ENCODE results near the gene NGRN. TPM values are rescaled to one million over a fixed set of nuclear protein-coding genes. Genes with fewer than 3 reads are reported as not detected.

The NGRN gene
- polyA plus RNA-seq, 1 donor from 2014 or later: 466 TPM

GRCh38 chr15:90266485-90266884, 1.0 kb downstream of the NGRN start:
- H3K4me3 ChIP-seq (ENCODE audit: low read length): peak overlapping the region; percentile 78
- peak overlapping the region; percentile 74 for H2AFZ ChIP-seq (ENCODE audit: low read depth, low read length)
- H3K9ac ChIP-seq (ENCODE audit: low read length): peak overlapping the region; percentile 92
- H3K9me3 ChIP-seq (ENCODE audit: low read length): no peaks in the 10 kb centered on the region
- H3F3A ChIP-seq (ENCODE audit: insufficient read depth, low read length, poor library complexity, severe bottlenecking): peaks cover 3% of the 10 kb centered on the region
- TF ChIP-seq TAF1 (IDR thresholded peaks at IDR 0.05; ENCODE audit: low read depth) (no peak), EZH2 (IDR thresholded peaks at IDR 0.05; ENCODE audit: borderline replicate concordance, insufficient read depth, low read length, poor library complexity, severe bottlenecking) (no peak), REST (IDR thresholded peaks at IDR 0.05; ENCODE audit: borderline replicate concordance) (no peak)
- peaks cover 49% of the 10 kb centered on the region for H3K79me2 ChIP-seq (replicated peaks; ENCODE audit: insufficient read depth, low read length)
- H3K4me2 ChIP-seq (ENCODE audit: low read length): peak overlapping the region; percentile 88
- no peaks in the 10 kb centered on the region for H3K9me2 ChIP-seq (ENCODE audit: insufficient read depth, low read length)
- H3K27ac ChIP-seq (ENCODE audit: low read length): peak overlapping the region; percentile 94
- H3K27me3 ChIP-seq (ENCODE audit: insufficient read depth, low read depth, low read length): no peaks in the 10 kb centered on the region
- H4K20me1 ChIP-seq (ENCODE audit: insufficient read depth): peaks cover 4% of the 10 kb centered on the region
- H3K36me3 ChIP-seq (ENCODE audit: insufficient read depth, low read length): no peaks in the 10 kb centered on the region

- Histone ChIP-seq H2AFZ (ENCODE audit: low read depth, low read length) (no peak overlapping the region), H3K36me3 (ENCODE audit: insufficient read depth, low read length) (no peaks in the 10 kb centered on the region), H3K27me3 (ENCODE audit: insufficient read depth, low read depth, low read length) (no peaks in the 10 kb centered on the region), H4K20me1 (ENCODE audit: insufficient read depth) (peaks cover 4% of the 10 kb centered on the region), H3K4me3 (ENCODE audit: low read length) (peak overlapping the region; percentile 78), H3K9me2 (ENCODE audit: insufficient read depth, low read length) (no peaks in the 10 kb centered on the region), H3K27ac (ENCODE audit: low read length) (peak overlapping the region; percentile 3), H3K9me3 (ENCODE audit: low read length) (no peaks in the 10 kb centered on the region), H3K9ac (ENCODE audit: low read length) (no peak overlapping the region), H3K79me2 (replicated peaks; ENCODE audit: insufficient read depth, low read length) (peaks cover 59% of the 10 kb centered on the region), H3K4me2 (ENCODE audit: low read length) (peak overlapping the region; percentile 59), H3F3A (ENCODE audit: insufficient read depth, low read length, poor library complexity, severe bottlenecking) (peaks cover 3% of the 10 kb centered on the region)
- no peak for TF ChIP-seq CTCF (IDR thresholded peaks at IDR 0.05; ENCODE audit: poor library complexity, severe bottlenecking)
- no peak for TF ChIP-seq EP300 (conservative IDR thresholded peaks at IDR 0.05; ENCODE audit: poor library complexity, severe bottlenecking)
- TF ChIP-seq RAD21 (conservative IDR thresholded peaks at IDR 0.05): no peak
- no peak for TF ChIP-seq MXI1 (conservative IDR thresholded peaks at IDR 0.05; ENCODE audit: poor library complexity, severe bottlenecking)
- TF ChIP-seq TAF1 (IDR thresholded peaks at IDR 0.05; ENCODE audit: low read depth): no peak
- TF ChIP-seq REST (IDR thresholded peaks at IDR 0.05; ENCODE audit: borderline replicate concordance): no peak
- no peak for TF ChIP-seq POLR2AphosphoS5 (IDR thresholded peaks at IDR 0.05)
- no peak for TF ChIP-seq SMC3 (conservative IDR thresholded peaks at IDR 0.05; ENCODE audit: poor library complexity)
- TF ChIP-seq EZH2 (IDR thresholded peaks at IDR 0.05; ENCODE audit: borderline replicate concordance, insufficient read depth, low read length, poor library complexity, severe bottlenecking): no peak
Observed at GRCh38 chr15:90268415-90268814, 2.9 kb downstream of the NGRN start.
